ENCODE results near the gene HINT2. TPM values are rescaled to one million over a fixed set of nuclear protein-coding genes. Genes with fewer than 3 reads are reported as not detected.

The HINT2 gene
- total and polyA plus RNA-seq, 4 donors = 19.9 to 112 (median 58.8) TPM

DNA sequence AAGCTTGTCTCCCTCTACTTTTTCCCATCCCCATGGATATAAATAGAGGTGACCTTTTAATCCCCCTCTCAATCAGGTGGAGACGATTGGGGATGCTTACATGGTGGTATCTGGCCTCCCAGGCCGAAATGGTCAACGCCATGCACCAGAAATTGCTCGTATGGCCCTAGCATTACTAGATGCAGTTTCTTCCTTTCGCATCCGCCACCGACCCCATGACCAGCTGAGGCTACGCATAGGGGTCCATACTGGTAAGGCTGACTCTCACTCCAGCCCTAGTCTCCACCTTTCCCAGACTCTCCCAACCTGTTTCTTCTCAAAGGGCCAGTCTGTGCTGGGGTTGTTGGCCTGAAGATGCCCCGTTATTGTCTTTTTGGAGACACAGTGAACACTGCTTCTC is 6.4 kb downstream of the HINT2 start:
- peaks cover 0 to 14% (median 7%) of the 10 kb centered on the region in 5 donors for H3K4me1 ChIP-seq (ENCODE audit: control insufficient read depth in 5 of 5, insufficient read depth in 5 of 5, low read length in 5 of 5)
- TF ChIP-seq, protein P1, sequence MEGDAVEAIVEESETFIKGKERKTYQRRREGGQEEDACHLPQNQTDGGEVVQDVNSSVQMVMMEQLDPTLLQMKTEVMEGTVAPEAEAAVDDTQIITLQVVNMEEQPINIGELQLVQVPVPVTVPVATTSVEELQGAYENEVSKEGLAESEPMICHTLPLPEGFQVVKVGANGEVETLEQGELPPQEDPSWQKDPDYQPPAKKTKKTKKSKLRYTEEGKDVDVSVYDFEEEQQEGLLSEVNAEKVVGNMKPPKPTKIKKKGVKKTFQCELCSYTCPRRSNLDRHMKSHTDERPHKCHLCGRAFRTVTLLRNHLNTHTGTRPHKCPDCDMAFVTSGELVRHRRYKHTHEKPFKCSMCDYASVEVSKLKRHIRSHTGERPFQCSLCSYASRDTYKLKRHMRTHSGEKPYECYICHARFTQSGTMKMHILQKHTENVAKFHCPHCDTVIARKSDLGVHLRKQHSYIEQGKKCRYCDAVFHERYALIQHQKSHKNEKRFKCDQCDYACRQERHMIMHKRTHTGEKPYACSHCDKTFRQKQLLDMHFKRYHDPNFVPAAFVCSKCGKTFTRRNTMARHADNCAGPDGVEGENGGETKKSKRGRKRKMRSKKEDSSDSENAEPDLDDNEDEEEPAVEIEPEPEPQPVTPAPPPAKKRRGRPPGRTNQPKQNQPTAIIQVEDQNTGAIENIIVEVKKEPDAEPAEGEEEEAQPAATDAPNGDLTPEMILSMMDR (IDR thresholded peaks at IDR 0.05; ENCODE audit: control extremely low read depth, extremely low read depth) = no peak
- no peaks in the 10 kb centered on the region for H3K27me3 ChIP-seq (ENCODE audit: control insufficient read depth in 3 of 3, insufficient read depth in 3 of 3, low read length in 2 of 3)
- no peak overlapping the region for H3K4me3 ChIP-seq
- H3K9me3 ChIP-seq (ENCODE audit: control insufficient read depth in 4 of 4, insufficient read depth in 3 of 4, low read length in 3 of 4) = no peaks in the 10 kb centered on the region
- DNase-seq (no peak), ATAC-seq (ENCODE audit: insufficient read depth, low FRiP score) (no peak)
- 94% methylated on average over 9 of the region's 9 CpGs for WGBS, 2 donors
- H3K36me3 ChIP-seq (ENCODE audit: control insufficient read depth in 4 of 4, insufficient read depth in 4 of 4, low read length in 4 of 4) = peaks cover 0 to 40% (median 21%) of the 10 kb centered on the region in 4 donors
- no peak overlapping the region for H3K27ac ChIP-seq (ENCODE audit: low read depth in 1 of 2, low read length in 1 of 2)
- no peak overlapping the region for H3K9ac ChIP-seq (ENCODE audit: insufficient read depth in 1 of 2, low read length in 2 of 2)

DNA sequence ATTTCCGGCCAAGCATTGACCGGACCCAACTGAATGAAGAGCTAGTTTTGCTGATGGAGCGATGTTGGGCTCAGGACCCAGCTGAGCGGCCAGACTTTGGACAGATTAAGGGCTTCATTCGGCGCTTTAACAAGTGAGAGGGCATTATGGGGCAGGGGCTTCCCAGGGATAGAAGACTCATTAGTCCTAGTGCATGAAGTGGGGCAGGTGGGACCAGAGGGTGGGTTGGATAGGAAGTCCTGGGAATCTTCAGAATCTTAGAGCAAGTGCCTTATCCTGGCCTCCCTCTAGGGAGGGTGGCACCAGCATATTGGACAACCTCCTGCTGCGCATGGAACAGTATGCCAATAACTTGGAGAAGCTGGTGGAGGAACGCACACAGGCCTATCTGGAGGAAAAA is 8.7 kb downstream of the HINT2 start:
- H3K4me3 ChIP-seq = no peak overlapping the region
- no peaks in the 10 kb centered on the region for H3K9me3 ChIP-seq (ENCODE audit: control insufficient read depth in 4 of 4, insufficient read depth in 3 of 4, low read length in 3 of 4)
- no peaks in the 10 kb centered on the region for H3K27me3 ChIP-seq (ENCODE audit: control insufficient read depth in 3 of 3, insufficient read depth in 3 of 3, low read length in 2 of 3)
- no peak overlapping the region for H3K9ac ChIP-seq (ENCODE audit: insufficient read depth in 1 of 2, low read length in 2 of 2)
- ATAC-seq (ENCODE audit: insufficient read depth, low FRiP score) (no peak), DNase-seq (no peak)
- peaks cover 0 to 2% (median 0%) of the 10 kb centered on the region in 5 donors for H3K4me1 ChIP-seq (ENCODE audit: control insufficient read depth in 5 of 5, insufficient read depth in 5 of 5, low read length in 5 of 5)
- H3K27ac ChIP-seq (ENCODE audit: low read depth in 1 of 2, low read length in 1 of 2) = no peak overlapping the region
- peaks cover 0 to 57% (median 29%) of the 10 kb centered on the region in 4 donors for H3K36me3 ChIP-seq (ENCODE audit: control insufficient read depth in 4 of 4, insufficient read depth in 4 of 4, low read length in 4 of 4)
- WGBS, 2 donors = 97% methylated on average over 8 of the region's 8 CpGs
- TF ChIP-seq, protein P1 (IDR thresholded peaks at IDR 0.05; ENCODE audit: control extremely low read depth, extremely low read depth) = no peak

DNA sequence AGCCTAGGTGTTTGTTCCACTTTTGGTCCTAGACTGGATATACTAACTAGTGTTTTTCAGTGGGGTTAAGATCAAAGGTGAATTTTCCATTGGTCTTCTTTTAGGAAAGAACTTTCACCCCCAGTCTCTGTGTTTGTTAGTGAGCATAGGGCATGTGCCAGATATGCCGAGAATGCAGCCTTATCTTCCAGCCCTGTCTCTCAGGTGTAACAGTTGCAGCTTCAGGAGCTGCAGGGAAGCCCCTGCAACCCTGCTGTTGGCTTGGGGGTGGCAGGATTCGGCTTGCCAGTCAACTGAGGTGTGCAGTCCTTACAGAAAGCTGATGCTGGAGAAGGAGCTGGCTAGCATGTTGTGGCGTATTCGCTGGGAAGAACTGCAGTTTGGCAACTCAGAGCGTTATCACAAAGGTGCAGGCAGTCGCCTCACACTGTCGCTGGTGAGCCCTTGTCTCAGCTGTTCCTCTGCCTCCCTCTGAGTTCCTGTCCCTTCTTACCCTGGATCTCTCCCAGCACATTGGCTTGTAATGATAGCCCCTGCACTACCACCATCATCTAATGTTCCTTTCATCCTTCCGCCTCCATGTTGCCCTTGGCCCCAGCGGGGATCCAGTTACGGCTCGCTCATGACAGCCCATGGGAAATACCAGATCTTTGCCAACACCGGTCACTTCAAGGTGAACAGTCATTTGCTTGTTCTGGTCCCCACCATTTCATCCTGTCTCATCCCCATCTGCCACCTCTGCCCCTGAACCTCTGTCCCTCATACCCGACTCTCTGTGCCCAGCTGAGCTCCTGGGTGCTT is 13.3 kb downstream of the HINT2 start:
- Histone ChIP-seq H3K27ac (ENCODE audit: low read depth in 1 of 2, low read length in 1 of 2) (no peak overlapping the region), H3K36me3 (ENCODE audit: control insufficient read depth in 4 of 4, insufficient read depth in 4 of 4, low read length in 4 of 4) (peaks cover 0 to 53% (median 30%) of the 10 kb centered on the region in 4 donors), H3K4me3 (no peak overlapping the region), H3K4me1 (ENCODE audit: control insufficient read depth in 5 of 5, insufficient read depth in 5 of 5, low read length in 5 of 5) (no peaks in the 10 kb centered on the region), H3K9me3 (ENCODE audit: control insufficient read depth in 4 of 4, insufficient read depth in 3 of 4, low read length in 3 of 4) (no peaks in the 10 kb centered on the region), H3K9ac (ENCODE audit: insufficient read depth in 1 of 2, low read length in 2 of 2) (no peak overlapping the region), H3K27me3 (ENCODE audit: control insufficient read depth in 3 of 3, insufficient read depth in 3 of 3, low read length in 2 of 3) (no peaks in the 10 kb centered on the region)
- 92 to 93% methylated on average over 13 of the region's 13 CpGs for WGBS, 2 donors
- TF ChIP-seq, protein P1 (IDR thresholded peaks at IDR 0.05; ENCODE audit: control extremely low read depth, extremely low read depth) = no peak
- DNase-seq = no peak
- no peak for ATAC-seq (ENCODE audit: insufficient read depth, low FRiP score)
